SIG-M5 treated with dmso at 0.1 percent for 504 hours (cell line): ENCODE results near the gene WDR76.

Experiments used
- DNase-seq: peaks from one replicate; lab custom pipeline; 2025; ENCODE audit not compliant: unreplicated experiment; lab: John Stamatoyannopoulos, UW

Gene WDR76

DNA sequence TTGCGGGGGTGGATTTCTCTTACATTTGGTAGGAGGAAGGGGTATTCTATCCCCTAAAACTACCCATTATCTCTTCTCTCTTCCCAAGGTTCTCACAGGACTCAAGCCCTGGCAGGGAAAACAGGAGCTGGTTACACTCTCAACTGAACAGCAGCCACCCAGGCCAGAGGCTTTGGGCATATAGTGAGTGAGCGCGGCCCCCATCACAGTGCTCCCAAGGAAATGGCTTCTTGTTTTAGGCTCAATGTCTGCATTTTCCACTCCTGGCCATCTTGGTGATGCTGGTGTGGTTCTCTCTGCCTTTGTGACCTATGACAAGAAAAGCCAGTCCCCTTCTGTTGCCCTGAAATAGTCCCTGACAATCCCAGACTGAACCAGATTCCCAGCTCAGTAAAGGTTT, 50.1 kb downstream of the WDR76 start:
- no peak for DNase-seq

- no peak for DNase-seq
These were observed 50.6 kb downstream of the WDR76 start for GRCh38 chr15:43877371-43877770.

DNA sequence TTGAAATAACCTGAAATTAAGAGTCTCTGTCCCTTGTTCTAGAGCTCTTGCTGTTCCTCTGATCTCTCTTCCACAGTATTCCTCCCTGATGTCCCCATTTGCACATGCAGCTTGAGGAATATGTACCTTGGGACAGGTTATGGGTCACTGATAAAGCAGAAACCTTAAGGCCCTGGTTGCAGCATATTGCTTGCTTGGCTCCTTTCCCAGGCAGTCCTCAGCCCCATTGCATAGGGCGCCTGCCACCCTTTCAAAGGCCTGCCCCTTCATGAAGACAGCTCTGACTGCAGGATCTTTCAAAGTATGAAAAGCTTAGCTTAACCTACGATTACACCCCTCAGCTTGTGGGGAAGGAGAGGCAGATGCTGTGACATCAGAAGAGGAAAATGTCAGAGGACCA, 51.6 kb downstream of the WDR76 start:
- no peak for DNase-seq

- DNase-seq, result no peak
These were observed 52.9 kb downstream of the WDR76 start for GRCh38 chr15:43879386-43880355.

GRCh38 chr15:43880406-43881194, 53.8 kb downstream of the WDR76 start:
- DNase-seq, result no peak

- no peak for DNase-seq
These were observed 54.4 kb downstream of the WDR76 start for GRCh38 chr15:43881245-43881644.

GRCh38 chr15:43881944-43882343, 55.1 kb downstream of the WDR76 start:
- no peak for DNase-seq

DNA sequence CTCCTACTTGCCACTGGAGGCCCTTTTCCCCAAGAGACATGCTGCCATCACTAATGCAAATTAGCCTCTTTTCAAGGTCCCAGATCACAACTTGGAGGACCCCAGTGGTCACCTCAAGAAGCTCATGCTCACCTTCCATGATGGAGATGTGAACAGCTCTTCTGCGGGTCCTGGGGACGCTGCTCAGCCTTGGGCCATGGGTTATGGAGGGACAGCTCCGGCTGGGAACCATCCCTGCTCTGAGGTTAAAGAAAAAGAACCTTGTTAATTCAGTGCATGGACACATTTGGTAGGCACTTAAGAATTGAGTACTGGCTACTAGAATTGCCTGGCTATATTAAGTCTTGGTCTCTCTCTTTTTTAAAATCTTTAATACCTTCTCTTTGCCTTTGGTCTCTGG, 56.8 kb downstream of the WDR76 start:
- DNase-seq, result no peak

DNA sequence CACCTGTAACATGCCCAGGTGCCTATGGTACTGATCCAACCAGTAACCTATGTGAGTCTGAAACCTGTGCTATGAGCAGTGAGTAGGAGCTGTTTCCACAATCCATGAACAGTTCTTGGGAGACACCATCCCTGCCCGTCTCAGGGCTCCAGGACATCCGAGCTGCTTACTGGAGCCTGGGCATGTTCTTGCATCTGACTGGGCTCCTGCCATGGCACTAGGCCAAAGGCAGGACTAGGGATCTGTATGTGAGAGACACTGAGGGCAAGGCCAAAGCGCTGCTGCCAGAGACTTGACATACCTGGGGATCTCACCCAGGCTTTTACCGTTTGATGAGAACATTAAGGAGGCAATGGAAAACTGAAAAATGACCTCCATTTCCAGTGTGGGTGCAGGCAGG, 59.8 kb downstream of the WDR76 start:
- no peak for DNase-seq

- DNase-seq, result no peak
These were observed 61.1 kb downstream of the WDR76 start for GRCh38 chr15:43887901-43888300.

GRCh38 chr15:43889042-43889441, 62.2 kb downstream of the WDR76 start:
- no peak for DNase-seq

DNA sequence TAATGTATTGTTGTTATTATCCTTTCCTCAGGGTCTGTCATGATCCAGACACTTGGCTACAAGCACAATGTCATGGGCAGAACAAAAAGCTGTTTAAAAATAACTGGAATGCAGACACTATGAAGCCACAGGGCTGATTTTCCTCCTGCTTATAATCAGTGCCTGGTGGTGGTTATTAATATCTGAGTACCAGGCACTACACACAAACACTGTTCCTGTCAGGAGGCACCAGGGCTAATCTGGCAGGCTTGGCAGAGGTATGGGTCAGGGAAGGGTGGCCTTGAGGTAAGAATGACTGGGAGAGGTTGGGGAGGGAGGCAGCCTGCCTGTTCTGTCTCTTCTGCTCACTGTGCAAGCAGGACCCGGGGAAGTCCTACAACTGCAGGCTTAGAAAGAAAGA, 67.2 kb downstream of the WDR76 start:
- no peak for DNase-seq

GRCh38 chr15:43895586-43895985, 68.8 kb downstream of the WDR76 start:
- DNase-seq, result no peak

DNA sequence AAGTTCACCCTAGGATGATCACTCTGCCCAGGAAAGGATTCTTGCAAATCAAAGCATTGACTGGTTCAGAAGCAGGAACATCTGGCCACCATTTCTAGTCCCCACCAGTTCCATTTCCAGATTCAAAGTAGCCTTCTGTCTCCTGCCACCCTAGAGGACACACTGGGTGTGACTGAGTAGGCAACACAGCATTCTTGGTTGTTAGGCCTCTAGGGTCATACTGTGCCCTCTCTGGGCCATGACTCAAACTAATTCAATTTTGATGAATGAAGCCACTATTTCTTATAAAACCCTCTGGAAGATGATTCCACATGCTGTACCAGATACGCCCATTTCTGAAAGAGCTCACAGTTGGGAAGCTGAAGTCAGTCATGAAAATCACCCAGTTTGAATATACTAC, 69.7 kb downstream of the WDR76 start:
- DNase-seq, result no peak

DNA sequence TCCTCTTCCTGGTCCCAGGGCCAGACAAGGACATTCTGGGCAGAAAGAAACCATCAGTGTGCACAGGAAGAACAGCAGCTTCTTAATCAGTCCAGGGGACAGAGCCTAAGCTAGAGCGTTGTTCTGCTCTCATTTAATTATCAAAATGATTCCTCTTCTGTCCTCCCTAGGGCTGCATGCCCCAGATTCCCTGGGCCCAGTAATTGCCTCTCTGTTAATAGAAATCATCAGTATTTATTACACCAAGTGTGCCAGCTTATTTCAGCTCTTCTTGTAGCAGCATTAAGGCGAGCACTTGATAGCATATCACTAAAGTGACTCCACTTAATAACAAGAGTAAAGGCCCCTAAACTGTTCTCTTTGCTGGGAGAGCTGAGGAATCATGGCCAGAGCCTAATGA, 72.1 kb downstream of the WDR76 start:
- DNase-seq, result no peak

DNA sequence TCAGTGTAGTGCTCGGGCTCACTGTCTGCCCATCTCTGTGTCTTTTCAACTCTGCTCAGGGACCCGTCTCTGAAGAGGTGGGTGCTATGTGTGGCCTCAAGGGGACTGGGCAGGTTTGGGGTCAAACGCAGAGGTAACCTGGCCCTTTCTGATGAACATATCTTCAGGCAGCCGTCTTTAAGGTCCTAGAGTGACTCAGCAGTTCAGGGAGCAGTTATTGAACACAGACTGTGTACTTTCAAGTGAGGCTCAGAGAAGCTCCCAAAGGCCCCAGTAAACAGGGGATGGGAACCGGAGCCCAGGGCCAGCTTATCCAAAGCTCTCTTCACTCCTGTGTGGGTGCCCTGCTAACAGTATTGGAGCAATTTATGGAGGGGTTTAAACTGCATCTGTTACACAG, 73.1 kb downstream of the WDR76 start:
- no peak for DNase-seq

DNA sequence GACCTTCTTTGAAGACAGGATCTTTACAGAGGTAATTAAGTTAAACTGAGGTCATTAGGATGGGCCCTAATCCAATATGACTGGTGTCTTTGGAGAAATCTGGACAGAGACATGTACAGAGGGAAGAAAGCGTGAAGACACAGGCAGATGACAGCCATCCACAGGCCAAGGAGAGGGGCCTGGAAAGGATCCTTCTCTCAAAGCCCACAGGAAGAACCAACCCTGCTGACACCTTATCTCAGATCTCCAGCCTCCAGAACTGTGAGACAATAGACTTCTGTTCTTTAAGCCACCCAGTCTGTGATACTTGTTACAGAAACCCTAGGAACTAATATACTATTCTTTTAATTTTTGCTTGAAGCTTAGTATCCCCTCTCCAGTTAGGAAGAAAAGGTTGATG, 74.2 kb downstream of the WDR76 start:
- no peak for DNase-seq

DNA sequence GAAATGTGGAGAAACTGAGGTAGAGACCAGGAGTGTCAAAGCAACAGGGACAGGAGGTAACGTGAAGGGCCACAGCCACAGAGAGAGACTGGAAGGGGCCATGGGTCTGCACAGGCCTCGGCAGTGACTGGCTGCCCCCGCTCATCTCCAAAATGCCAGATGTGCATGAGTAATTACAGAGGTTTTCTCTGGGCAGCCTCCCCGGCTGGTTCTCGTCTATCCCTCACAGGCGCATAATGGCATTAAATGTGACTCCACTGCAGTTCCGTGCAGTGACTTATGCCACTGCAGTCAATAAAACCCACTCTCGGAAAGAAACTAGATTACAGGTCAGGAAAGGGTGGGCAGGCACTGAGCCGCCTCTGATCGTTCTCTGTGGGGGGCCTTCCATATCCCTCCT, 74.7 kb downstream of the WDR76 start:
- no peak for DNase-seq

GRCh38 chr15:43903864-43904290, 77.1 kb downstream of the WDR76 start:
- DNase-seq, result peak; percentile 61

- DNase-seq, result no peak
These were observed 79.0 kb downstream of the WDR76 start for GRCh38 chr15:43905755-43906154.

GRCh38 chr15:43908516-43909050, 81.8 kb downstream of the WDR76 start:
- no peak for DNase-seq
